Erythroblast (primary cell): Measurements from ENCODE around the gene TENM4.
A peak's percentile ranks its signal among the peaks of the same experiment; 100 is the strongest.

Source experiments
- DNase-seq, 2 experiments: peaks; one replicate each; lab custom pipeline; 2025; lab: John Stamatoyannopoulos, UW
- GATA1 ChIP-seq: IDR thresholded peaks from 2 replicates; pipeline ENCODE4 v1.6.1; 2011; ENCODE audit warnings: low read depth, mild to moderate bottlenecking, control low read depth, low read length, moderate library complexity
- POLR2A ChIP-seq: IDR thresholded peaks from 2 replicates; pipeline ENCODE4 v1.6.1; 2011; ENCODE audit warnings: mild to moderate bottlenecking, low read length

The TENM4 gene

DNA sequence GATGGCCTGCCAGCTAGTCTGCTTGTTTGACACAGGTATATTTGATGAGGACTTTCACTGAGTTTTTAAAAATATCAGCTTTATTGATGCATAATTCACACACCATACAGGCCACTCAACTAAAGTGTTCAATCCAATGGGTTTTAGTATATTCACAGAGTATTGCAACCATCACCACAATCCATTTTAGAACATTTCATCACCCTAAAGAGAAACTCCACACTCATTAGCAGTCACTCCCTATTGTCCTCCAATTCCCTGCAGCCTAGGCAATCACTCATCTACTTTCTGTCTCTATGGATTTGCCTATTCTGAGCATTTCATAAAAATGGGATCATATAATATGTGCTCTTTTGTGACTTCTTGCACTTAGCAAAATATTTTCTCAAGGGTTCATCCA is 468.2 kb downstream of the TENM4 start:
- DNase-seq: no peak
- TF ChIP-seq GATA1 (no peak), POLR2A (no peak)

DNA sequence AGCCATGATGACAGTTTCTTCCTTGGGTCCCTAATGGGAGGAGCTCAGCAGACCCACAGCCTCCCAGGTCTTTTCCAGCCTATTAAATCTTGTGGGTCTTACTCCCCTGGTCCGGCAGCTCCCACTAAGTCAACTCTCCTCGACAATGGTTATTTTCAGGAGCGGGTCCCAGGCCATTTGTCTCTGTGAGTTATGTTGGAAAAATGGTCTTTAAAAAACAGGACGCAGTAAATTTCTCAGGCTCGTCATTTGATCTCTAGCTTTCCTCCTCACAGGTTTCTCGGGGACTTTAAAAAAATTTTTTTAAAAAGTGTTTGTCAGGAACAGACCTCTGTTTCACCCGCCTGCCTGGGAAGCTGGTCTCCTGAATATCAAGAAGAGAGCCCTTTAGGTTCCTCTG is 468.7 kb downstream of the TENM4 start:
- DNase-seq: no peak
- TF ChIP-seq POLR2A (no peak), GATA1 (no peak)

DNA sequence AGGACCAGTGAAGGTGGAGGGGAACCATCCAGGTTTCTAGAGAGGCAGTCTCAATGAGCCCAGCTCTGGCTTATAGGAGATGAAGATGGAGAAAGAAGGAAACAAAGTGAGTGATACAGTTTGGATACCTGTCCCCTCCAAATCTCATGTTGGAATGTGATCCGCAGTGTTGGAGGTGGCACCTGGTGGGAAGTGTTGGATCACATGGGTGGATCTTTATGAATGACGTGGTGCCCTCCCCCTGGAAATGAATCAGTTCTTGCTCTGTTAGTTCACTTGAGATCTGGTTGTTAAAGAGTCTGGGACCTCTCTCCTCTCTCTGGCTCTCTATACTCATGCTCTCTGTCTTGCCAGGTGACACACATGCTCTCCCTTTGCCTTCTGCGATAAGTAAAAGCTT is 473.0 kb downstream of the TENM4 start:
- no peak for DNase-seq
- TF ChIP-seq POLR2A (no peak), GATA1 (no peak)

DNA sequence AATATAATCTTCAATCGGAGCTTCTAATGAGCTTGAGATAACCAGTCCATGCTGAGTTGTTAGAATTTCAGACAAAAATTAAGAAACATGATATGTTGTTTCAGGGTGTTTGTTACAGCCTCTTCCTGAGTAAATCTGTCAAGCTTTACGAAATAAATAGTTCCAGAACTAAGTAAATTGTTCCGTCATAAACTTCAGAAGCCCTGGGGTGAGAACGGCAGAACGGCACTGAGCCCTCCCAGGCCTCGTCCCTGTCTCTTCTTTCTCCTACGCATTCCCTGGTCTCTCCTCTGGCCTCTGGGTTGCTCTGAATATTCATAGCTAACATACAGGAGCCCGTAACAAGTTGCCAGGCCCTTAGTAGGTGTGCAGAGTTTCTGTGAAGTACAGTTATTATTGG is 475.4 kb downstream of the TENM4 start:
- no peak for TF ChIP-seq GATA1
- TF ChIP-seq POLR2A: no peak
- DNase-seq: no peak

DNA sequence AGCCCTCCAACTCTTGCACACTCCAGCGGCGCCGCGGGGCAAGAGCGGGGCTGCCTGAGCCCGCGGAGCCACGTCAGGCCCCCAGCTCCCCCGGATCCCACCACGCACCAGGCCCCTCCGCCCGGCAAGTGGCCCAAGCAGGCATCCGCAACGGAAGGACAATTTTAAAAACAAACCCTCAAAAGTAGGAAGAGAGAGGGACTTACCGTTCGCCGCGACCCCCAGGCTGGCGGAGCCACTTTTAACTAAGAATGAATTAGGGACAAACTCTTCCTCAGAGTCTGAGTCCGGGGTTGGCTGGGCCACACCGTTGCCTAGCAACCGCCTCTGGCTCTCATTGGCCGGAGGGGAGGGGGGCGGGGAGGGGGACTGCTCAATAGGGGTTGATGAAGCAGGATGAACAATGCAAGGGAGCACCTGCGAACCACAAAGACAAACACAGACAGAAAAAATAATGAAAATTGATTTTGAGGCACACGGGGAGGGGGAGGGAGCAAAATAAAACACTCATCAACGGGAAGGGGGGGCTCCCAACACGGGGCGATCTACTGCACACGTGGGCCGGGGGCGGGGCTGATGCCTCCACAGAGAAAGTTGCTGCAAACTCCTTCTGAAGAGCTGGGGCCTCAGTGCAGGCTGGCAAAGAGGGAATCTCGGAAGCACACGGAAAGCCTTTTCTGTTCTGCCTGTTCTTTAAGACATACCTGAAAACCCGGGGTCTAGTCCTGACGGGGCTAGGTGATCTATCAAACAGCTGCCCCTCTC is 478.7 kb downstream of the TENM4 start:
- TF ChIP-seq POLR2A: no peak
- no peak for TF ChIP-seq GATA1
- DNase-seq: no peak

DNA sequence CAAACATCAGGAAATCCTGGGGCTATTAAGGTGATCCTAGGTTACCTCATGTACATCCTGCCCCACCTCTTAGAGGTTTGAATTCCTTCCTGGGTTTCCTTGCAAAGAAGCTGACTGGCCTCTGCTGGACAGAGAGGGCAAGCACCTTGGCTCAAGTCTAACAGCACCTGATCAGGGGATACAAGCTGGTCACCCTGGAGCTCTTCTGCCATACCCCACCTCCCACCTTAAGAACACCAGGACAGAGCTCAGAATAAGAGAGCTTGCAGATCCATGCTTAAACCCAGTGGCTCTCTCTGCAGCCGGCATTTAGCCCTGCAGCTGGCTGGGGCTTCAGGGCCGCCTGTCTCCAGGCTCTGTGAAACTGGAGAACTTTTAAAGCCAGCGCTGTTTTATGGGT is 479.6 kb downstream of the TENM4 start:
- no peak for TF ChIP-seq POLR2A
- TF ChIP-seq GATA1: no peak
- DNase-seq: peak; percentile 17 to 45

DNA sequence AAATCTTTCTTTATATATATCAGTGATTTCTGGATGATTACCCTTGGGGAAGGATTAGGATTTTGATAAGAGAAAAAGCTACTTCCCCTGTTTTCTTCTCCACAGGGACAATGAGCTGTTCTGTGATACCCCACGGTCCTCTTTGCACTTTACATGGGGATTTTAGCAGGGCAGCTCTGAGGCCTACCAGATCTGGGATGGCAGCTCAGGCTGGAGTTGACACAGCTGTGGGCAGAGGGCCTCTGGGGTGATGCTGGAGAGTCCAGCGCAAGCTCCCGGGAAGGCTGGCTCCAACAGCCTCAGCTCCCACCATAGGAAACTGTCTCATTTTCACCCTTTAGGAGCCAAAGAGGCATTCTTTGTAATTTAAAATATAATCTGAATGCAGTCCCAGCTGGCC is 482.4 kb downstream of the TENM4 start:
- TF ChIP-seq GATA1 (no peak), POLR2A (no peak)
- DNase-seq: no peak

DNA sequence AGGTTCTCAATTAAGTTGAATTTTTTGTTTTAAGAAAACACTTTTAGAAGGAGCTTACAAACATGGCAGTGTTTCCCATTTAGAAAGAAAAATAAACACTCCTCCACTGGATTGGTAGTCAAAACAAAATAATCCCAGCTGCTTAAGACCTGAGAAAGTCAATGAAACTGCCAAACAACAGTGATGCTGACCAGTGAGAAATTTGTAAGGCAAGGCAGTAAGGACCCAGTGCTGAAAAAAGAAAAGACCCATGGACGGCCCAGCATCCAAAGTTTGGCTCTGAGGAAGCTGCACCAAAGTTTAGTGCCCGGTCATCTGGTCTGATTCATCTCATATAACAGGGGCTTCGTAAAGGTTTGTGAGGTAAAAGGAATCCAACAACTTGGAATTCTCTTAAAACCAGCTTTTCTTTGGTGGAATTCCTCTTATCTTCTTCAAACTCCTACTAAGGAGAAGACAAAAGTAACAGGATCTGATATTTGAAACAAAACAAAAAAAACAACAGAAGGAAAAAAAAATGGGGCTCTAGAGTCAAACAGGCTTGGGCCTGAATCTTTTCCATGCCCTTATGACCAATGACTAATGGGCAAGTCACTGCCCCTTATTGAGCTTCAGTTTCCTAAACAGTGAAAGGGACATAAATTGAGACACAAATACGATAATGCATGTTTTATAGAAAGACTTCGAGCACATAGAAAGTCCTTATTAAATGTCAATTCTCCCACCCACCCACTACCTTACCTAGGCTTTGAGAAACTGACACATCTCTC is 483.2 kb downstream of the TENM4 start:
- DNase-seq: no peak
- TF ChIP-seq POLR2A (no peak), GATA1 (no peak)

DNA sequence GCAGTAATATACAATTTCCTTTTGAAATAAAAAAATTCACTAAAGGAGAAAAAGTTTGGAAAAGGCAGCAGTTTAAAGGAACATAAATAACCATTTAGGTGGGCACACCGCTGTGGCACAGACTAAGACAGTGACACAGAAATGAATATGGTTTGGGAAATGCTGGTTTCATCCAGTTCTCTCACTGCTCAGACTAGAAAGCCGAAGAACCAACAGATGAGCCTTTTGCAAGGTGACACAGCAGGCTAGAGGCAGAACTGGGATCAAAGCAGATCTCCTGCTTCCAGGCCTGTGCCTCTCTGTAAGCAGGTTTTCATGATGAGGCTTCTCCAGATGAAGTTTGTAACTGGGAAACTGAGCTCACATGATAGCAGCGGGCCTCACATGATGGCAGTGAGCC is 486.1 kb downstream of the TENM4 start:
- TF ChIP-seq POLR2A (no peak), GATA1 (no peak)
- no peak for DNase-seq

DNA sequence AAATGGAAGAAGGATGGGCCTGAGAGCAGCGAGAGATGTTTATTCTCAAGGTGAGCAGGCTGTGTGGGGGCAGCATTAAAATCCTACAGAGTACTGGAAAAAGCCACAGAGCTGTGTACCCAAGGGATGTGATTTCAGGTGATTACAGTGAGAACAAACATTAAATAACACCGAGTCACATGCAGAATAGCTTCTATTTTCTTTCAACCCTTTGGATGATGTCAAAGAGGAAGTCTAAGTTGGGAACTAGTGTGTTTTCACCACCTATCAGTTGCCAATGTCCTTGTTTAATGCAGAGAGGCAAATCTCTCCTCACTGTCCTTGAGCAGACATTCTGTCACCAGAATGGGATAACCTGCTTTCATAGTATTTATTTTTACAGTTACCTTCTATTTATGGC is 486.6 kb downstream of the TENM4 start:
- DNase-seq: no peak
- TF ChIP-seq GATA1 (no peak), POLR2A (no peak)

DNA sequence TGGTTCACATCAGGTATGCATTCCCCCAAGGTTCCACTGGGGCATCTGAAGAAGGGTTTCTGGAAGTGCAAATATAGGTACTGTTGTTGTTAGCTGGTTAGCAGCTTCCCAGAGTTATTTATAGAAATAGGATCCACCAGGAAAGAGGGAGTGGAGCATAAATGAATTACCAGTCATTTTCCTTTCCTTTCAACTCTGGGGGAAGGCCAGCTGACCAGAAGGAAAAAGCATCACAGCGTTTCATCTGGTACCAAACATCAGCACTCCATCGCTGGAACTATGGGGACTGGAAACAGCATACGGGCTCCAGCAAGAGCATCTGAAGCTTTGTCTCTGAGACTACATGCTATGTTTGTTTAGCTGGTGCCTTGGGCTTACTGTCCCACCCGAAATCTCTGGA is 487.9 kb downstream of the TENM4 start:
- TF ChIP-seq POLR2A: no peak
- no peak for TF ChIP-seq GATA1

DNA sequence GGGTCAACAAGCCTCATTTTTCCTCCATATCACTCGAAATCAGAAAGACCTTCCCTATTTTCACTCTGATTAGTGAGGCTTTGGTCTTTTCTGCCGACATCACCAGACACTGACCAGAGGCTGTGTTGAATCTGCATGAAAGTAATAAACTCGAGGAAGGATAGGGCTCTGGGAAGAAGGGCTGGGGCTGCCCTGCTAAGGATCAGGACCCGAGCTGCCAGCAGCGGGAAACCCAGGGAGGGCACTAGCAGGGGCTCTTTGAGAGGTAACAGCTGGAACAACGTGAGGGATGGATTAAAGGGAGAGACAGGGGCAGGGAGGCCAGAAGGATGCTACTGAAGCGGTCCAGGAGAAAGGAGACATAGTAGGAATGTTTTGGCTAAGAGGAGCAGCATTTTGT is 488.7 kb downstream of the TENM4 start:
- DNase-seq: no peak
- TF ChIP-seq GATA1 (no peak), POLR2A (no peak)

More for the DNA sequence above, 487.9 kb downstream of the TENM4 start:
- DNase-seq: no peak

DNA sequence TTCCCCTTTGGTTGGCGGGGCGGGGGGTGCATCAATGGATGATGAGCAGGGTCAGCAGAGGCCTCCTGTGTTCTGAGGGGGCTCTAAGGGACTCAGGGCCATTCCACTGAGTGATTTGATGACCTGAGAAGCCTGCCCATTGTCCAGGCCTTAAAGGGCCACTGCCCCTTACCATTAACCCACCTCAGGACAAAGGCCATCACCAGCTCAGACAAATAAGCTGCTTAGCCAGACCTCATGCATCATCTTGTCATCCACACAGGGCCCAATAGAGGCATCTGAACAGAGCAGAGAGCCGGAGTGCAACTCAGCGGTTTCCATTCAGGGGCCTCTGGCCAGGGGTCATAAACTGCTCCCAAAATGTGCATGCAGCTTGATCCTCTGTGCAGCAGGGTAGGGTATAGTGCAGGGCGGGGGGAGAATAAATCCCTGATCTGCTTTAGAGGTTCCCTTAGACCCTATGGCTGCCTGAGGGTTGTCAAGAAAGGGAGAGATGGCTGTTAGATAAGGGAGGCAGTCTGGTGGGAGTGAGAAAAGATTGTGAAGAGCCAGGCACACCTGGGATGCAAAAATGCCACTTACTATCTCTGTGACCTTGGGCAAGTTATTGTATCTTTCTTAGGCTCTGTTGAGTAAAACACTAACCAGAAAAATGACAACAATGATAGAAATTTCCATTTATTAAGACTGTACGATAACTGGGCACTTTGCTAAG is 490.7 kb downstream of the TENM4 start:
- DNase-seq: no peak
- TF ChIP-seq GATA1 (no peak), POLR2A (no peak)
